ENCODE data around the gene PPFIA1.
"Not testable (repeated sequence)": the region's sequence is repeated elsewhere in the genome, so short reads cannot be mapped to it uniquely, and the experiment has no call there.

PPFIA1 gene

GRCh38 chr11:70326365-70326811 lies 55.9 kb downstream of the PPFIA1 start:
- no peaks in the 10 kb centered on the region for H3K9me3 ChIP-seq
- peaks cover 18 to 26% of the 10 kb centered on the region in 2 experiments for H3K4me1 ChIP-seq (ENCODE audit: control insufficient read depth in 1 of 2, insufficient read depth in 1 of 2, low read depth in 1 of 2, low read length in 1 of 2)
- H3K36me3 ChIP-seq = peaks cover 90% of the 10 kb centered on the region
- H3K27me3 ChIP-seq = no peaks in the 10 kb centered on the region
- peak overlapping the region; percentile 81 for H3K27ac ChIP-seq
- peak overlapping the region in 1 of 2 experiments; percentile 11 for H3K4me3 ChIP-seq (ENCODE audit: low read depth in 1 of 2, low read length in 1 of 2)
- TF ChIP-seq, protein P1, sequence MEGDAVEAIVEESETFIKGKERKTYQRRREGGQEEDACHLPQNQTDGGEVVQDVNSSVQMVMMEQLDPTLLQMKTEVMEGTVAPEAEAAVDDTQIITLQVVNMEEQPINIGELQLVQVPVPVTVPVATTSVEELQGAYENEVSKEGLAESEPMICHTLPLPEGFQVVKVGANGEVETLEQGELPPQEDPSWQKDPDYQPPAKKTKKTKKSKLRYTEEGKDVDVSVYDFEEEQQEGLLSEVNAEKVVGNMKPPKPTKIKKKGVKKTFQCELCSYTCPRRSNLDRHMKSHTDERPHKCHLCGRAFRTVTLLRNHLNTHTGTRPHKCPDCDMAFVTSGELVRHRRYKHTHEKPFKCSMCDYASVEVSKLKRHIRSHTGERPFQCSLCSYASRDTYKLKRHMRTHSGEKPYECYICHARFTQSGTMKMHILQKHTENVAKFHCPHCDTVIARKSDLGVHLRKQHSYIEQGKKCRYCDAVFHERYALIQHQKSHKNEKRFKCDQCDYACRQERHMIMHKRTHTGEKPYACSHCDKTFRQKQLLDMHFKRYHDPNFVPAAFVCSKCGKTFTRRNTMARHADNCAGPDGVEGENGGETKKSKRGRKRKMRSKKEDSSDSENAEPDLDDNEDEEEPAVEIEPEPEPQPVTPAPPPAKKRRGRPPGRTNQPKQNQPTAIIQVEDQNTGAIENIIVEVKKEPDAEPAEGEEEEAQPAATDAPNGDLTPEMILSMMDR (IDR thresholded peaks at IDR 0.05) = no peak

DNA sequence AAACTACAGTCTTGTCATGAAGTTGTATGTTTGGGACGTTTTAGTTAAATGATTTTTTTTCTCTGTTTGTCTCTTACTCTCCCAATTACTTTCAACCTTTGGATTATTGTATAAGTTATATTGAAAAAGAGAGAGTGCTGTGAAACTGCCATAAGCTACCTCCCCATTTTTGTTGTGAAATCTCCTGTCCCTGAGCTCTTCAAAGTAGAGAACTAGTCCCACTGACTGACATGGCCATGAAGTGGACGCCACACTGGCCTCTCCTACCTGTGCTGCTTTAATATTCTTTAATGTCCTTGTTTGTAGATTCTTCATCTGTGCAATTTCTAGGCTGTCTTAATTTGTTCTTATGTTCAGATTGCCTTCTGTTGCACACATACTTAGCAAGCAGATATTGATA lies 56.3 kb downstream of the PPFIA1 start:
- H3K36me3 ChIP-seq = peaks cover 92% of the 10 kb centered on the region
- no peaks in the 10 kb centered on the region for H3K9me3 ChIP-seq
- H3K4me3 ChIP-seq (ENCODE audit: low read depth in 1 of 2, low read length in 1 of 2) = no peak overlapping the region
- TF ChIP-seq, protein P1 (IDR thresholded peaks at IDR 0.05) = no peak
- peaks cover 18 to 26% of the 10 kb centered on the region in 2 experiments for H3K4me1 ChIP-seq (ENCODE audit: control insufficient read depth in 1 of 2, insufficient read depth in 1 of 2, low read depth in 1 of 2, low read length in 1 of 2)
- H3K27me3 ChIP-seq = no peaks in the 10 kb centered on the region
- peak overlapping the region; percentile 81 for H3K27ac ChIP-seq

DNA sequence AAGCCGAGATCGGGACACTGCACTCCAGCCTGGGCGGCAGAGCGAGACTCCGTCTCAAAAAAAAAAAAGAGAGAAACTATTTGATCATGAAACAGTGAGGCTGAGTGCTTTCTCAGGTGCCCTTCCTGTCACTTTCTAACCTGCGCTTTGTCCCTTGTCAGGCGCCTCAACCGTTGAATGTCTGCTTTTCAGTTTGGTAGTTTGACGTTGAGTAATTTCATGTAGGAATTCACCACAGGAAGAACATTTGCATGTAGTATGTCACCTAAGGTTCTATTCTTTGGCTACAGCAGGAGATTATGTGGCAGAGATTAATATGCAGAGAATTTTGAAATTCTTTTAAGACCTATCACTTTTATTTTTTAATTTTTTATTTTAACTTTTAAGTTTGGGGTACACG lies 57.2 kb downstream of the PPFIA1 start:
- no peaks in the 10 kb centered on the region for H3K9me3 ChIP-seq
- H3K27me3 ChIP-seq = no peaks in the 10 kb centered on the region
- H3K4me1 ChIP-seq (ENCODE audit: control insufficient read depth in 1 of 2, insufficient read depth in 1 of 2, low read depth in 1 of 2, low read length in 1 of 2) = peaks cover 18 to 26% of the 10 kb centered on the region in 2 experiments
- no peak overlapping the region for H3K27ac ChIP-seq
- no peak overlapping the region for H3K4me3 ChIP-seq (ENCODE audit: low read depth in 1 of 2, low read length in 1 of 2)
- H3K36me3 ChIP-seq = peaks cover 92% of the 10 kb centered on the region
- TF ChIP-seq, protein P1 (IDR thresholded peaks at IDR 0.05) = no peak

DNA sequence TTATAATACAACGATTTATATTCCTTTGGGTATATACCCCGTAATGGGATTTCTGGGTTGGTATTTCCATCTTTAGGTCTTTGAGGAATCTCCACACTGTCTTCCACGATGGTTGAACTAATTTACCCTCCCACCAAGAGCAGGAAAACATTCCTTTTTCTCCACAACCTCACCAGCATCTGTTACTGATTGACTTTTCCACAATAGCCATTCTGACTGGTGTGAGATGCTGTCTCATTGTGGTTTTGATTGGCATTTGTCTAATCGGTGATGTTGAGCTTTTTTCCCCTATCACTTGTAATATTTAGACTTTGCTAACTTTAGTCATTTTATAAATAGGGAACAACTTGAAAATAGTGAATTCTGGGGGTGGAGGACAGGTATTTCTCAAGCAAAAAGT lies 58.1 kb downstream of the PPFIA1 start:
- H3K4me3 ChIP-seq (ENCODE audit: low read depth in 1 of 2, low read length in 1 of 2) = no peak overlapping the region
- H3K27ac ChIP-seq = no peak overlapping the region
- H3K4me1 ChIP-seq (ENCODE audit: control insufficient read depth in 1 of 2, insufficient read depth in 1 of 2, low read depth in 1 of 2, low read length in 1 of 2) = peaks cover 18 to 26% of the 10 kb centered on the region in 2 experiments
- TF ChIP-seq, protein P1 (IDR thresholded peaks at IDR 0.05) = no peak
- H3K9me3 ChIP-seq = no peaks in the 10 kb centered on the region
- peaks cover 93% of the 10 kb centered on the region for H3K36me3 ChIP-seq
- H3K27me3 ChIP-seq = no peaks in the 10 kb centered on the region

- not testable (repeated sequence) for H3K9me3 ChIP-seq; H3K27ac ChIP-seq; H3K27me3 ChIP-seq; H3K4me3 ChIP-seq (ENCODE audit: low read depth in 1 of 2, low read length in 1 of 2)
- Histone ChIP-seq H3K4me1 (ENCODE audit: control insufficient read depth in 1 of 2, insufficient read depth in 1 of 2, low read depth in 1 of 2, low read length in 1 of 2) (peaks cover 8 to 15% of the 10 kb centered on the region in 2 experiments), H3K36me3 (peaks cover 100% of the 10 kb centered on the region)
Observed at GRCh38 chr11:70331320-70331843, 60.9 kb downstream of the PPFIA1 start.

GRCh38 chr11:70331901-70332300 lies 61.4 kb downstream of the PPFIA1 start:
- TF ChIP-seq, protein P1 (IDR thresholded peaks at IDR 0.05) = no peak
- H3K4me1 ChIP-seq (ENCODE audit: control insufficient read depth in 1 of 2, insufficient read depth in 1 of 2, low read depth in 1 of 2, low read length in 1 of 2) = peaks cover 3 to 10% of the 10 kb centered on the region in 2 experiments
- no peaks in the 10 kb centered on the region for H3K27me3 ChIP-seq
- H3K36me3 ChIP-seq = peaks cover 100% of the 10 kb centered on the region
- no peak overlapping the region for H3K27ac ChIP-seq
- no peak overlapping the region for H3K4me3 ChIP-seq (ENCODE audit: low read depth in 1 of 2, low read length in 1 of 2)
- H3K9me3 ChIP-seq = no peaks in the 10 kb centered on the region
